NCI-H345 treated with DMSO at 0.1 percent for 48 hours (cell line): ENCODE data around the gene EVC.
"Not testable (repeated sequence)": the region's sequence is repeated elsewhere in the genome, so short reads cannot be mapped to it uniquely, and the experiment has no call there.

ENCODE experiments used
- DNase-seq: peaks from one replicate; lab custom pipeline; 2025; ENCODE audit not compliant: unreplicated experiment; lab: John Stamatoyannopoulos, UW

The EVC gene

GRCh38 chr4:5707778-5708448 lies 3.1 kb upstream of the EVC start:
- DNase-seq = no peak

- no peak for DNase-seq
These were observed 2.4 kb upstream of the EVC start, which contains the start of gene EVC2 for GRCh38 chr4:5708449-5709206. Gene EVC2, minus strand, starts transcription at chr4:5708559. Its CDS starts 46 bp downstream, at chr4:5708513.

DNA sequence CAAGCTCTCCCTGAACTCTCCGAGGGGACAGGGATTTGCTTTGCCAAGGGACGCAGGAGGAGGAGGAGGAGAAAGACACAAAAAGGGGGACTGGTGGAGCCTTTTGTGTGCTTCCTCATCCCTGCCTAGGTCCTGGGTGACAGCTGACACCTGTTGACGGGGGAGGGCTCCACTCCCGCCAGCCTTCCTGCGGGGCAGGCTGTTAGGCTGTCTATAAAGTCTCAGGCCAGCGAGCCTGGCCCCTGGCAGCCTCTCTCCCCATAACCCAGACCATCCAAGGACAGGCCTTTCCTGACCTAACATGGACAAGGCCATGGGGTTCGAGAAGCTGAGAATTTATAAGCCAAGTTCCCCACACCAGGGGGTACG lies 1.8 kb upstream of the EVC start:
- no peak for DNase-seq

DNA sequence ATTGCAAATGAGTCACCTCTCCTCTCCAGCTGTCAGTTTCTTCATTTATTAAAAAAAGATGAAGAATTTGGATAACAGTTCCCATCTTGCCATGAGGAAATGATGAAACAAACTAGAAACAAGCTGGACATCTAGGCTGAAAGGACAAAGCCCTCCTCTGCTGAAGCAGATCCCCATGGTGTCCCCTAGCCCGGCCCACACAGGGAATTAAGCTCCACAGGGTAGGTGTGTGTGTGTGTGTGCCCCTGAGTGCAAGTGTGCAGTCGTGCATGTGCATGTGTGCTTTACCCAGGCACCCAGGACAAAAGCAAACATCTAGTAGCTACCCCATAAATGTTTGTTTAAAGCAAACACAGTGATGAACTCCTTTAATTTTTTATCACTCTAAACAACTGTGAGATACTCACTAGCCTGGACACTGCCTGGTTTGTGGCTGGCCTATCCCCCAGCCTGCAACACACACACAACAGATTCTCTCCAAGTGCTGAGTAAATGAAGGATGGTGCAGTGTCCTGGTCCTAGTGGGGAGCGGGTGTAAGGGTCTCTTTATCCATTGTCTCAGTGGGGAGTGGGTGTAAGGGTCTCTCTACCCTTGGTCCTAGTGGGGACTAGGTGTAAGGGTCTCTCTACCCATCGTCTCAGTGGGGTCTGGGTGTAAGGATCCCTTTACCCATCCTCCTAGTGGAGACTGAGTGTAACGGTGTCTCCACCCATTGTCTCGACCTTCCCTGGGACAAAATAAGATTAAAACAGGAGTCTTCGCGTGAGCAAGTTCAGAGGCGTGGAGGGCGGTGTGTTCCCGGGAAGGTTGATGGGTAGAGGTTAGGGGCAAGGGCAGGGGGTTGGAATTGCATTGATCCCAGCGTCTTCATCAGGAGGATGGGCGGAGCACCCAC lies 688 bp upstream of the EVC start:
- DNase-seq = no peak

- DNase-seq = no peak
These were observed 631 bp downstream of the EVC start for GRCh38 chr4:5711479-5712184.

DNA sequence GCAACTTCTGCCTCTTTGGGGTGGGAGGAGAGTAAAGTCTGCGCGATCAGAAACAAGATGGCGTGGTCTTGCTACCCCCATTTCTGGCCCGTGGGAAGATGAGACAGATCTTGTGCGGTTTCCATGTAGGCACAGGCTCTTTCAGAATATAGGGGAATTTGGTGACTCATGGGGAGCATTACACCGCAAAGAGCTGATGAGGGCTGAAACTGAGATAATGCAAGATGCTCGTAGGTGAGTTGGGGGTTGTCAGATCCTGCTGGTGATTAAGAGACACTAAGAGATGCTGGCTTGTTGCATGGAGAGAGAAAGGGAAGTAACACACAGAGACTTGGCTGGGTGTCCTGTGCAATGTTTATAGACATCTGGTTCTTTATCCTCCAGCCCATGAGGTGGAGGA lies 1.5 kb downstream of the EVC start:
- DNase-seq = no peak

GRCh38 chr4:5712931-5713330 lies 1.9 kb downstream of the EVC start:
- no peak for DNase-seq

GRCh38 chr4:5713861-5714260 lies 2.9 kb downstream of the EVC start:
- DNase-seq = no peak

GRCh38 chr4:5715357-5715756 lies 4.4 kb downstream of the EVC start:
- DNase-seq = no peak

- no peak for DNase-seq
These were observed 5.4 kb downstream of the EVC start for GRCh38 chr4:5716391-5716790.

- DNase-seq = no peak
These were observed 6.6 kb downstream of the EVC start for GRCh38 chr4:5717449-5718158.

DNA sequence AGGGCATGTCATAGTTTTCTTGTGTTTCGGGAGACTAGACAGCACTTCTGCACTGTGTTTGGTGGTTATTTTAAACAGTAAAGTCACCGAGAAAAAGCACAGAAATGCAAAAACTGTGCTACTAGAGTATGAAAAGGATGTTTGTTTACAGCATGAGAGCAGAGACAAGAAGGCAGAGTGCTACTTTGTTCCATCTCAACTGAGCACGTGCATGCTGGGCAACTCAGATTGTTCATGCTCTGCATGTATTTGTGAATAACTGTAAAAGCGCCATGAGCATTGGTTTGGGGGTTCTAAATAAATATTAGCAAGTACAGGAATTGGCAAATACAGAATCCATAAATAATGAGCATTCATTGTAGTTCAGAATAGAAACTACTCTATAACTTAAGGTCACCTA lies 7.4 kb downstream of the EVC start:
- no peak for DNase-seq

- DNase-seq = no peak
These were observed 8.5 kb downstream of the EVC start for GRCh38 chr4:5719350-5720055.

- DNase-seq = no peak
These were observed 9.3 kb downstream of the EVC start for GRCh38 chr4:5720157-5720850.

DNA sequence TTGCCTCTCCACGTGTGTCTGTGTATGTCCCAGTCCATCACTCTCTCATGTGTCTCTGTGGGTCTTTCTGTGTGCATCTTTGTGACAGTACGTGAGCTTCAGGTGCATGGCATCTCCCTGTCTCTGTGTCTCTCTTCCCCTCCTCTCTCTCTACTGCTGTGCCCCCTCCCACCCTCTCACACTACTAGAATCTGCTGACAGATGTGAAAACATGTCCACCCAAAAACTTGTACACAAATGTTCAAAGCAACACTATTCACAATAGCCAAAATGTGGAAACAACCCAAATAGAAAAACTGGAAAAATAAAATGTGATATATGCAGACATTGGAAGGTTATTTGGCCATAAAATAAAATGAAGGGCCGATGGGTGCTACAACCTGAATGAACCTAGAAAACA lies 10.0 kb downstream of the EVC start:
- no peak for DNase-seq

GRCh38 chr4:5721923-5722322 lies 10.9 kb downstream of the EVC start:
- no peak for DNase-seq

DNA sequence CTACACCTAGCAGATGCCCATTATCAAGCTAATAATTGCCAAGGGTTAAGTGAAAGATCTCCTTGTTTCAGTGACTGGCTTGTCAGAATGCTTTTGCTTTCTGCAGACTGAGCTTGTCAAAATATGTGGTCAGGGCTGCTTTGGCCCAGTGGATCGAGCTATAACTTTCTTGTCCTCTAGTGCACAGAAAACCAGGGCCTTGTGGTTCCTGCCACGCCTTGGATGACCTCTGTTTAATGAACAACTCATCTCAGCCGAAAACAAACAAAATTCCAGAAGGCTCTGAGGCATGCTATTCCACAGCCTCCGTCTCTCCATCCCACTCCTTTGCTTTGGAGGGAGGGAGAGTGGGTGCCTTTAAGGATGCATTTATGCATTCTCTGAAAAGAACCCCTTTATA lies 11.3 kb downstream of the EVC start:
- DNase-seq = no peak

- no peak for DNase-seq
These were observed 13.4 kb downstream of the EVC start for GRCh38 chr4:5724377-5724776.

DNA sequence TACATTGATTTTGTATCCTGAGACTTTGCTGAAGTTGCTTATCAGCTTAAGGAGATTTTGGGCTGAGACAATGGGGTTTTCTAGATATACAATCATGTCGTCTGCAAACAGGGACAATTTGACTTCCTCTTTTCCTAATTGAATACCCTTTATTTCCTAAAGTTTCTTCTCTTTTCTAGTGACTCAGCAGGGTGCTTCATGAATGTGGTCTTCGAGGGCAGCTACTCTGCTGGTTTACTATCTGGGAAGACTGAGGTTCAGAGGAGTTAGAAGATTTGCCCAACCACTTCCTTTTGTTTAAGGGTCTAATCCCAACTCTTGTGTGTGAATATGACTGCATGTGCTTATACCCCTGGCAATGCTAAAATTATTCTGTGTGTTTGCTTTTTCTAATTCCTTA lies 17.4 kb downstream of the EVC start:
- not testable (repeated sequence) for DNase-seq
